ENCODE data around the gene GPC5.

DNA sequence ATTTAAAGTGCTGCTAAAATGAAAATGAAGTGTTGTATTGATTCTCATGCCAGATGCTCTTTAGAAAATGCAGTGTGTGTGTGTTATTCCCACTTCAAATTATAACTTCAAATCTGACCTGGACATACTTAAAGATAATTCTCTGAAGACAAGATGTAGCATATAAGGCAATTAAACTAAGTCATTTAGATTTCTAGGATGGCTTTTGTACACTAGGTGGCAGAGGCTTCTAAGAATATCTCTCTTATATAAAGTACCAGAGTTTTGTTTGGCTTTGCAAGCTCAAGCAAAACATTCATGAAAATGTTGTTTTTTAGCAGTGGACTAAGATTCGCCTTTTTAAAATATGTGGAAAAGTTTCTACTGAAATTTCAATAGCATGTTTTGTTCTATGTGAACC lies 407.2 kb downstream of the GPC5 start:
- TF ChIP-seq RFX7 (CRISPR knock-in tag; IDR thresholded peaks at IDR 0.05), result no peak
- no peak for TF ChIP-seq ZNF184 (CRISPR knock-in tag; IDR thresholded peaks at IDR 0.05)
- TF ChIP-seq SMC3 (conservative IDR thresholded peaks at IDR 0.05; ENCODE audit: insufficient read depth, low read depth, low read length), result no peak
- no peak for TF ChIP-seq YBX1 (IDR thresholded peaks at IDR 0.05)
- TF ChIP-seq RFX5 (IDR thresholded peaks at IDR 0.05; ENCODE audit: low read depth, low read length), result no peak
- no peak for TF ChIP-seq TBL1XR1 (IDR thresholded peaks at IDR 0.05; ENCODE audit: low read length in 2 of 2)
- TF ChIP-seq, protein P1, sequence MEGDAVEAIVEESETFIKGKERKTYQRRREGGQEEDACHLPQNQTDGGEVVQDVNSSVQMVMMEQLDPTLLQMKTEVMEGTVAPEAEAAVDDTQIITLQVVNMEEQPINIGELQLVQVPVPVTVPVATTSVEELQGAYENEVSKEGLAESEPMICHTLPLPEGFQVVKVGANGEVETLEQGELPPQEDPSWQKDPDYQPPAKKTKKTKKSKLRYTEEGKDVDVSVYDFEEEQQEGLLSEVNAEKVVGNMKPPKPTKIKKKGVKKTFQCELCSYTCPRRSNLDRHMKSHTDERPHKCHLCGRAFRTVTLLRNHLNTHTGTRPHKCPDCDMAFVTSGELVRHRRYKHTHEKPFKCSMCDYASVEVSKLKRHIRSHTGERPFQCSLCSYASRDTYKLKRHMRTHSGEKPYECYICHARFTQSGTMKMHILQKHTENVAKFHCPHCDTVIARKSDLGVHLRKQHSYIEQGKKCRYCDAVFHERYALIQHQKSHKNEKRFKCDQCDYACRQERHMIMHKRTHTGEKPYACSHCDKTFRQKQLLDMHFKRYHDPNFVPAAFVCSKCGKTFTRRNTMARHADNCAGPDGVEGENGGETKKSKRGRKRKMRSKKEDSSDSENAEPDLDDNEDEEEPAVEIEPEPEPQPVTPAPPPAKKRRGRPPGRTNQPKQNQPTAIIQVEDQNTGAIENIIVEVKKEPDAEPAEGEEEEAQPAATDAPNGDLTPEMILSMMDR (IDR thresholded peaks at IDR 0.05 in 2 of 3, conservative IDR thresholded peaks at IDR 0.05 in 1 of 3; ENCODE audit: insufficient read depth in 2 of 3, low read depth in 1 of 3, low read length in 3 of 3), result peak in 1 of 3 experiments; percentile 23; a peak in 1 of 6 replicates
- TF ChIP-seq TAF1 (IDR thresholded peaks at IDR 0.05; ENCODE audit: control insufficient read depth, extremely low read depth, insufficient read depth, low read length, severe bottlenecking), result no peak
- TF ChIP-seq JUNB (CRISPR knock-in tag; conservative IDR thresholded peaks at IDR 0.05), result no peak
- no peak for TF ChIP-seq RAD51 (IDR thresholded peaks at IDR 0.05; ENCODE audit: borderline replicate concordance, low read depth)
- TF ChIP-seq, protein P2, sequence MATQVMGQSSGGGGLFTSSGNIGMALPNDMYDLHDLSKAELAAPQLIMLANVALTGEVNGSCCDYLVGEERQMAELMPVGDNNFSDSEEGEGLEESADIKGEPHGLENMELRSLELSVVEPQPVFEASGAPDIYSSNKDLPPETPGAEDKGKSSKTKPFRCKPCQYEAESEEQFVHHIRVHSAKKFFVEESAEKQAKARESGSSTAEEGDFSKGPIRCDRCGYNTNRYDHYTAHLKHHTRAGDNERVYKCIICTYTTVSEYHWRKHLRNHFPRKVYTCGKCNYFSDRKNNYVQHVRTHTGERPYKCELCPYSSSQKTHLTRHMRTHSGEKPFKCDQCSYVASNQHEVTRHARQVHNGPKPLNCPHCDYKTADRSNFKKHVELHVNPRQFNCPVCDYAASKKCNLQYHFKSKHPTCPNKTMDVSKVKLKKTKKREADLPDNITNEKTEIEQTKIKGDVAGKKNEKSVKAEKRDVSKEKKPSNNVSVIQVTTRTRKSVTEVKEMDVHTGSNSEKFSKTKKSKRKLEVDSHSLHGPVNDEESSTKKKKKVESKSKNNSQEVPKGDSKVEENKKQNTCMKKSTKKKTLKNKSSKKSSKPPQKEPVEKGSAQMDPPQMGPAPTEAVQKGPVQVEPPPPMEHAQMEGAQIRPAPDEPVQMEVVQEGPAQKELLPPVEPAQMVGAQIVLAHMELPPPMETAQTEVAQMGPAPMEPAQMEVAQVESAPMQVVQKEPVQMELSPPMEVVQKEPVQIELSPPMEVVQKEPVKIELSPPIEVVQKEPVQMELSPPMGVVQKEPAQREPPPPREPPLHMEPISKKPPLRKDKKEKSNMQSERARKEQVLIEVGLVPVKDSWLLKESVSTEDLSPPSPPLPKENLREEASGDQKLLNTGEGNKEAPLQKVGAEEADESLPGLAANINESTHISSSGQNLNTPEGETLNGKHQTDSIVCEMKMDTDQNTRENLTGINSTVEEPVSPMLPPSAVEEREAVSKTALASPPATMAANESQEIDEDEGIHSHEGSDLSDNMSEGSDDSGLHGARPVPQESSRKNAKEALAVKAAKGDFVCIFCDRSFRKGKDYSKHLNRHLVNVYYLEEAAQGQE (IDR thresholded peaks at IDR 0.05; ENCODE audit: borderline replicate concordance), result no peak
- TF ChIP-seq, protein P2 (CRISPR knock-in tag; IDR thresholded peaks at IDR 0.05; ENCODE audit: low read depth), result no peak
- TF ChIP-seq ZNF239 (CRISPR knock-in tag; IDR thresholded peaks at IDR 0.05), result no peak
